Stomach smooth muscle (tissue), 2 donors: Measurements from ENCODE around the gene C1orf21.
A peak's percentile ranks its signal among the peaks of the same experiment; 100 is the strongest.

Experiments
- H3K27ac ChIP-seq: one replicate; pipeline ENCODE4 v1.7.0; 2013; ENCODE audit warnings: mild to moderate bottlenecking, low read length, inconsistent platforms
- H3K27me3 ChIP-seq, 2 donors: one replicate each; pipeline ENCODE4 v1.7.0; 2013; ENCODE audit warnings: low read length in 2 of 2; ENCODE audit not compliant: insufficient read depth in 2 of 2, control insufficient read depth in 1 of 2
- H3K36me3 ChIP-seq, 2 donors: one replicate each; pipeline ENCODE4 v1.7.0; 2013; ENCODE audit warnings: low read length in 2 of 2; ENCODE audit not compliant: control insufficient read depth in 2 of 2, insufficient read depth in 2 of 2
- H3K4me1 ChIP-seq: one replicate; pipeline ENCODE4 v1.7.0; 2013; ENCODE audit warnings: low read length; ENCODE audit not compliant: control insufficient read depth, insufficient read depth
- H3K4me3 ChIP-seq, 2 donors: one replicate each; pipeline ENCODE4 v1.7.0; 2013; ENCODE audit warnings: low read length in 2 of 2
- H3K9ac ChIP-seq, 2 donors: one replicate each; pipeline ENCODE4 v1.7.0; 2013; ENCODE audit warnings: low read length in 2 of 2, mild to moderate bottlenecking in 1 of 2
- H3K9me3 ChIP-seq, 2 donors: one replicate each; pipeline ENCODE4 v1.7.0; 2013; ENCODE audit warnings: low read length in 2 of 2; ENCODE audit not compliant: control insufficient read depth in 2 of 2
- donor health status: healthy.
- donor health status: Pancreatic carcinoma.

C1orf21 gene

DNA sequence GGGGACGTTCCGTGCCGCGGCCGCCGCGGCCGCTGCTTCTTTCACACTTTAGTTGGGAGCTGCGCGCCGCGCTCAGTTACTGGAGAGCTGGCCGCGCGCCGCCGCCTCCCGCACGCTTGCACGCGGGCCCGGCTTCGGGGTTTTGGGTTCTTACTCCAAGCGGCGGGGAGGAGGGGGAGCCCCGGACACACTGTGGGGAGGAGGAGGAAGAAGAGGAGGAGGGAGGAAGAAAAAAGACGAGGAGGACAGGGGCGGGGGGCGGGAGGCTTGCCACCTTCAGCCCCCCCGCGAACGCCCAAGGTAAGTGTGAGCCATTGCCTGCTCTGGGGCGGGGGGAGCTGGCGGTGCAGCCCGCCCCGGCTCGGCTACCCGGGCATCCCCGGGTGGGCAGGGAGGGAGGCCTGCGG is 243 bp downstream of the C1orf21 start:
- no peaks in the 10 kb centered on the region for H3K9me3 ChIP-seq
- peak overlapping the region; percentile 62 to 74 for H3K9ac ChIP-seq
- peak overlapping the region; percentile 77 for H3K27ac ChIP-seq
- H3K4me3 ChIP-seq = peak overlapping the region; percentile 80 to 93
- H3K36me3 ChIP-seq = no peaks in the 10 kb centered on the region
- no peaks in the 10 kb centered on the region for H3K27me3 ChIP-seq
- peaks cover 15% of the 10 kb centered on the region for H3K4me1 ChIP-seq

DNA sequence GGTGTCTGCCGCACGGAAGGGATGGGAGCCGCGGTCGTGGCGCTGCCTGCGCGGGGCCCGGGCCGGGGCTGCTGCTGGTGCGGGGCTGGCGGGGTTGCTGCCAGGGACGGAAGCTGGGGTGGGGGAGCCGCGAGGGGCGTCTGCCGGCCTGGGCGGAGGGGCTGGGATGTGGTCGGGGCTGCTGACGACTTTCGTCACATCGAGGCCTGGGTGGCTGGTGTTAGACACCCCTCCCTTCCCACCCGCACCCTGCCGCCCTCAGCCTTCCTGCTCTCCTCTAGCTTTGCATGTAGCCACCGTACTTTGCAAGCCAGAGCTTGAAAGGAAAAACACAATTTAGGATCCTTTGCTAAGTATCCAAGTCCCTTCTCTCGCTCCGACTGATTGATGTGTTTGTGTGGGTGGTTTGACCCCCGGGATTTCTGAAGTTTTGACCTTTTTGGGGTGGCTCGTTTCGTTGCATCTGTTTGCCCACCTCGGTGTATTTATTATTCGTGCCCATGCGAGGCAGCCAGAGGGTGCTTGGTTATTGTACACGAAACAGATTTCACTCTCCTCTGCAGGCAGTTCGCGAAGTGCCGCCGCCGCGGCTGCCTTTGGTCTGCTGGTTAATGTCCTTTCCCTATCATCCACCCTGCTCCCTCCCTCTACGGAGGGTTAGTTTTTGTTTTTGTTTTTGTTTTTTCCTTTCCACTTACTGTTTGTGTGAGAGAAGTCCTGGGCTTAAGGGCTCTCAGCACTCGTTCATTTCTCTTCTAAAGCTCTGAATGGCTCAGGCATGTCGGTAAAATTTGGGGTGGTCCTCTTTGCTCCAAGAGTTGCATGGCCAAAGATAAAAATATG is 868 bp downstream of the C1orf21 start:
- Histone ChIP-seq H3K36me3 (no peaks in the 10 kb centered on the region), H3K4me3 (peak overlapping the region; percentile 80 to 93), H3K27me3 (no peaks in the 10 kb centered on the region), H3K4me1 (peaks cover 15% of the 10 kb centered on the region), H3K27ac (peak overlapping the region; percentile 77), H3K9ac (peak overlapping the region; percentile 74 to 80), H3K9me3 (no peaks in the 10 kb centered on the region)

DNA sequence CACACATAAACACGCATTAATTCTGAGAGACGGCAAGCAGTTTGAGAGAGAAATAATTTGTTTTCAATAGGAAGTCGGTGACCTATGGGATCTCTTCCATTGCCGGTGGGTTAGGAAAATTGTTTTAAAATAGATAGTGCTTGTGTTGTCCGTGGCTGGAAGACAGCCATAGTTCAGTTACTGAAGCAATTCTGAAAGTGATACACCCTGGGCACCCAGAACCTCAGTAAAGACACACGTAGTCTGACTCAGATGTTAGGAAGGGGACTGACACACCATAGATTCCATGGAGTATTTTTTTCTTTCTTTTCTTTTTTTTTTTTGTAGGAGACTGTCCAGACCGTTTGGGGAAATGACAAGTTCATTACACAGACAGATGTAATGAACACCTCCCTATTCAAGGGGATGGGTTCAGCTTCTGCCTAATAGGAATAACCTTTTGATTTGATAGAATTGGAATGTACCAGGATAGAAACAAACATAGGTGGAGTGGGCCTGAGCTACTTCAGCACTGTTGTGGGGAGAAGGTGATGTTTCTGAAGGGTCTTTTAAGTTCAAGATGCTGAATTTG is 1.6 kb downstream of the C1orf21 start:
- H3K27ac ChIP-seq = peak overlapping the region; percentile 77

DNA sequence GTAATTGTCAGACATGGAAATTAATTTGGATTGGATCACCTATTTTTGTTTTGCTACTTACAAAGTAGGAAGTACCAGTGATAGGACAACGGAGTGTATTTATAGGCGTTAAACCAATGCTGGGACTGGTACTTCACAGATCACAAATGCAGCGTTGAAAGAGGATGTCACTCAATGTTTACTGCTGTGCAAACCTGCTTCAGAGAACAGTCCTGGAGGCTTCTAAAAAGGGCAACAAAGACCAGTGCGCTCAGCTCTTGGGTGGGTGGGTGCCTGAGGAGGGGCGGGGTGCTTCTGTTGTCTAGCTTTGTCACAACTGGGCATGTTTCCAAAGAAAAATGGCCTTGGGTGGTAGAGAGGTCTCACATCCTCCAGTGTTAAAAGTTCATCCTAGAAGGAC is 2.1 kb downstream of the C1orf21 start:
- no peak overlapping the region for H3K27ac ChIP-seq
- H3K36me3 ChIP-seq = no peaks in the 10 kb centered on the region
- peak overlapping the region; percentile 14 to 80 for H3K9ac ChIP-seq
- peaks cover 15% of the 10 kb centered on the region for H3K4me1 ChIP-seq
- peak overlapping the region; percentile 80 to 93 for H3K4me3 ChIP-seq
- no peaks in the 10 kb centered on the region for H3K27me3 ChIP-seq
- no peaks in the 10 kb centered on the region for H3K9me3 ChIP-seq

More for the DNA sequence above, 1.6 kb downstream of the C1orf21 start:
- Histone ChIP-seq H3K4me1 (peaks cover 15% of the 10 kb centered on the region), H3K4me3 (peak overlapping the region; percentile 80 to 93), H3K9ac (peak overlapping the region; percentile 74 to 80), H3K36me3 (no peaks in the 10 kb centered on the region), H3K27me3 (no peaks in the 10 kb centered on the region), H3K9me3 (no peaks in the 10 kb centered on the region)

DNA sequence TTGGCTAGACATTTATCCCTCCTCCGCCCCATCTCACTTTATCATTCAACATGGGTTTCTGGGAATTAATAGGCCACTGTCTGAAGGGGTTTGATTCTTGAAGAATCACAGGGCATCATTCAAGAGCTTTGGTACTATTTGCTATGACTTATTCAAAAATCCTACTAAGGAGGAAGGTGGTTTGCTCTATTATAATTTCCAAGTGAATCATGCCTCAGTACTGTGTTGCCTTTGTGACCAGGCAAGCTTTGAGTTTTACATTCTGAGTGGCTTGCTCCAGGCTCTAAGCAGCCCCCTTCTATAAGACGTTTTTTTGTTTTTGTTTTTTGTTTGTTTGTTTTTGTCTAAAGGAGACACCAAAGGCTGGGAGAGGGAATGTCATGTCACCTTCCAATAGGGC is 2.6 kb downstream of the C1orf21 start:
- H3K36me3 ChIP-seq = no peaks in the 10 kb centered on the region
- H3K4me1 ChIP-seq = peaks cover 15% of the 10 kb centered on the region
- H3K27me3 ChIP-seq = no peaks in the 10 kb centered on the region
- no peaks in the 10 kb centered on the region for H3K9me3 ChIP-seq
- peak overlapping the region in 1 of 2 donors; percentile 93 for H3K4me3 ChIP-seq
- no peak overlapping the region for H3K27ac ChIP-seq
- no peak overlapping the region for H3K9ac ChIP-seq

DNA sequence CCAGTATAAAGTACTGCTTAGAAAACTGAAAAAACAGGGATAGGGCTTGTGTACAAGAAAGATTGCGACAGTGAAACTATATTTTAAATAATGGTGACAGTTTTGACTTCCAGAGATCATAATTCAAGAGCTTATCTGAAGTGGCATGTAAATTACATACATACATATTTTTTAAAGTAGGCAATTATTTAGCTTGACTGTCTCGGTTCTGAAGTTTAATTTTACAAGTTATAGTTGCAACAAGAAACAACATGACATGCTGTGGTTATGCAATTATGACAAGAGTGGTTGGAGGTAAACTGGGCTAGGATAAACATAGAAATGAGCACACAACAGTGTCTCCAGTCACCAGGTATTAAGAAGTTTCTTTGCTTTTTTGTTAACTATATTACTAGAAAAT is 4.1 kb downstream of the C1orf21 start:
- H3K4me3 ChIP-seq = no peak overlapping the region
- H3K4me1 ChIP-seq = peaks cover 18% of the 10 kb centered on the region
- H3K9ac ChIP-seq = no peak overlapping the region
- no peaks in the 10 kb centered on the region for H3K27me3 ChIP-seq
- H3K27ac ChIP-seq = no peak overlapping the region
- H3K36me3 ChIP-seq = no peaks in the 10 kb centered on the region
- no peaks in the 10 kb centered on the region for H3K9me3 ChIP-seq

DNA sequence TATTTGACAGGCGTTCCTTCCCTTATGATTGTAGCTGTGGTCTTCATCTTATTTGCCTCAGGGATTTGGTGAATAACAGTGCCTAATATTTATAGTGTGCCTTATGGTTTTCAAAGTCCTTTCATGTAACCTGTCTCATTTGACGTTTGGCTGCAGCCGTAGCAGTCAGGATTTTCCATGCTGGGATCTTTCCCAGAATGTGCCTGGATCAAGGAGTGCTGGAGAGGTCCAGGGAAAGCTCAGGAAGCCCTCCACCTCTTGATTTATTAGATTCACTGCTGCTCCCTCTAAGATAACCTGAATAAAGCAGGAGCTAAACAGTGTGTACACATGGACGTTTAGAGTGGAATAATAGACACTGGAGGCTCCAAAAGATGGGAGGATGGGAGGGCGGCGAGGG is 5.2 kb downstream of the C1orf21 start:
- Histone ChIP-seq H3K27ac (no peak overlapping the region), H3K9me3 (no peaks in the 10 kb centered on the region), H3K4me1 (peaks cover 15% of the 10 kb centered on the region), H3K9ac (no peak overlapping the region), H3K36me3 (no peaks in the 10 kb centered on the region), H3K27me3 (no peaks in the 10 kb centered on the region), H3K4me3 (no peak overlapping the region)

DNA sequence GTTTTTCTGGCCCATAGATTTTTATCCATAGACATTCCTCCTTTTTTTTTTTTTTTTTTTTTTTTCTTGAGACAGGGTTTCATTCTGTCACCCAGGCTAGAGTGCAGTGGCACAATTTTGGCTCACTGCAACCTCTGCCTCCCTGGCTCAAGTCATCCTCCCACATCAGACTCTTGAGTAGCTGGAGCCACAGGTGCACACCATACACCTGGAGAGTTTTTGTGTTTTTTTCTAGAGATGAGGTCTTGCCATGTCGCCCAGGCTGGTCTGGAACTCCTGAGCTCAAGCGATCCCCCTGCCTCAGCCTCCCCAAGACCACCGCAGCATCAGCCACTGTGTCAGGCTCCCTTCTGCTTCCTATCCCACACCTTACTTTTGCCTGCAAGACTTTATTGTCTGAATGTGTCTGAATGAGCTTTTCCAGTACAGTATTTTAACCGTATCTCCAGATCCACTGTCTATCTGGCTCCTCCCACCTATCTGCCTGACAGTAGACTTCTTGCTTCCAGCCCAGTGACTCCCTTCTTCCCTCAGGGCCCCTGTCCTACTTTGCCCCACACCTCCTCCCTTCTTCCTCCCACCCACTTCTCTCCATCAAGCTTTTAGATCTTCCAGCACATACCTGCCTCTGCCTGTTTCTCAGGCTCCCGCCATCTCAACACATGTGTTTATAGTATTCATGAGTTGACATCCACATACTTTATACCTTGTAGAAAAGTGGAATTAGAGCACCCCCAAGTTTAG is 6.1 kb downstream of the C1orf21 start:
- Histone ChIP-seq H3K4me3 (no peak overlapping the region), H3K36me3 (no peaks in the 10 kb centered on the region), H3K27ac (no peak overlapping the region), H3K9me3 (no peaks in the 10 kb centered on the region), H3K9ac (no peak overlapping the region), H3K27me3 (no peaks in the 10 kb centered on the region), H3K4me1 (peaks cover 15% of the 10 kb centered on the region)

DNA sequence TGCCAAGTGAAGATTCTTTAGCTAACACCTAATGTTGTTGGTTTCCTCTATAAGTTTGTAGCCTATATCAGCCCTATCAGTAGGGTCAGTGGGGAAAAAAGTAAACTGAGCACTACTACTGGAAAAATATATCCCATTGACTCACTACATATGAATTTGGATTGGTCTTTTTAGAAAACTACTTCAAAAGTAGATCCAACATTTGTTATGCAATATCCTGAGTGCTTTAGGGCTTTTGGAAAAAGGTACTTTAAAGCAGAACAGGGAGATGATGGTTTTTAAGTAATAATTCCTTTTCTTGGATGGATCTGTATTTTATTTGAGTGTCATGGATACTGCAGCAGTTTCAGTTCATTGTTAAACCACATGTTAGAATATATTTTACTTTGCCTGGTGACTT is 7.1 kb downstream of the C1orf21 start:
- Histone ChIP-seq H3K9ac (no peak overlapping the region), H3K36me3 (no peaks in the 10 kb centered on the region), H3K27ac (no peak overlapping the region), H3K27me3 (no peaks in the 10 kb centered on the region), H3K4me1 (peaks cover 11% of the 10 kb centered on the region), H3K9me3 (no peaks in the 10 kb centered on the region), H3K4me3 (no peak overlapping the region)

DNA sequence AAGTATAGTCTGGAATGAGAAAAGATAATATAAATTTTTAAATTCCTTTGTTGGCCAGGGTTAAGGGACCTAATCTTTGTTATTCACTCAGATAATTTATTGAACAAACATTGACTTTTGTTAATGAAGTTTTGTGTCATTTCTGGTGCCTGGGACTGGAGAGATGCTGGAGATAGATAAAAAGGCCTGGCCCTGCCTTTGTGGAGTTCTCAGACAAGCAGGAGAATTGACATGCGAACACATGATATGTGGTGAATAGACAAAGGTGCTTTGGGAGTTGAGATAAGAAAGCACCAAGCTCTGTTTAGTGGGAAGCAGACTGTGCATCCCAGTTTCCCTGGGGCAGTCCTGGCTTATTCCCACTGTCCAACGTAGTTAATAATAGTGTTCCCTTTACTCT is 8.5 kb downstream of the C1orf21 start:
- Histone ChIP-seq H3K27me3 (no peaks in the 10 kb centered on the region), H3K27ac (no peak overlapping the region), H3K36me3 (no peaks in the 10 kb centered on the region), H3K9ac (no peak overlapping the region), H3K4me1 (peaks cover 5% of the 10 kb centered on the region), H3K4me3 (no peak overlapping the region), H3K9me3 (no peaks in the 10 kb centered on the region)
